Superior temporal gyrus (tissue), 1 donor: ENCODE measurements around the gene POLR3A.

Experiments
- DNase-seq: peaks from one replicate; pipeline ENCODE4 v3.0.0-alpha.2; 2016; ENCODE audit errors: extremely low spot score

Gene POLR3A

DNA sequence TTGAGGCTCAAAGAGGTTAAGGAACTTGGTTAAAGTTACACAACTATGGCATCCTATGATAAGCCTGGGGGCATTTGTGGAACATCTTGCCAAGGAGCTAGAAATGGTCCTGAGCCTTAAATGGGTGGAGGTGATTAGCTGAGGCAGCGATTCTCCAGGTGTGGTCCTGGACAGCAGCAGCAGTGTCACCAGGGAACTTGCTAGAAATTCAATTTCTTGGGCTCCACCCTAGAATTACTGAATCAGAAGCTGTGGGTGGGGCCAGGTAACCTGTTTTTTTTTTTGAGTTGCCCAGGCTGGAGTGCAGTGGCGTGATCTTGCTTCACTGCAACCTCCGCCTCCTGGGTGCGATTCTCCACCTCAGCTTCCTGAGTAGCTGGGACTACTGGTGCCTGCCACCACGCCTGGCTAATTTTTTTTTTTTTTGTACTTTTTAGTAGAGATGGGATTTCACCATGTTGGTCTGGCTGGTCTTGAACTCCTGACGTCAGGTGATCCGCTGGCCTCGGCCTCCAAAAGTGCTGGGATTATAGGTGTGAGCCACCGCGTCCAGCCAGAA lies 17.5 kb upstream of the POLR3A start:
- no peak for DNase-seq

DNA sequence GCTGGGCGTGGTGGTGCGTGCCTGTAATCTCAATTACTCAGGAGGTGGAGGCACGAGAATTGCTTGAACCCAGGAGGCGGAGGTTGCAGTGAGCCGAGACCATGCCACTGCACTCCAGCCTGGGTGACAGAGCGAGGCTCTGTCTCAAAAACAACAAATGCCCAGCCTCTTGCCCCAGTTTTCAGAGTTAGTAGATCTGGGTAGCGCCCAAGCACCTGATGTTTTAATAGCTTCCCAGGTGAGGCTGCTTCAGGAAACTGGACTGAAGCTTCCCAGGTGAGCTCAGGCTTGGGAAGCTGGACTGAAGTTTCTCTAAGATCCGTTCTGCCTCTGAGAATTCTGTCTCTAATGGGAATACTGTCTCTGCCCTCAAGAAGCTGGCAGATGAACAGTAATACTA lies 16.5 kb upstream of the POLR3A start:
- no peak for DNase-seq

DNA sequence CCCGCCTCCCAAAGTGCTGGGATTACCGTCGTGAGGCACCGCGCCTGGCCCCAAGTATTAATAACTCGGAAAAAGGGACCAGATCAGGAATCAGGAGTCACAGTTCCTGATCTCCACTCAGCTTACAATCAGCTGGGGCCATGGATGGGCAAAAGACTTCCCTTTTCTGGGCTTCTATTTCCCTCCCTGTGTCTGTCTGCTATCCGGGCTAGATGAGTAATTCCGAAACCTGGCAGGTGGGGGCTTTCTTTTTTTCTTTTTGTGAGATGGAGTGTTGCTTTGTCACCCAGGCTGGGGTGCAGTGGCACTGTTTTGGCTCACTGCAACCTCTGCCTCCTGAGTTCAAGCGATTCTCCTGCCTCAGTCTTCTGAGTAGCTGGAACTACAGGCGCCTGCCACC lies 15.9 kb upstream of the POLR3A start:
- no peak for DNase-seq

DNA sequence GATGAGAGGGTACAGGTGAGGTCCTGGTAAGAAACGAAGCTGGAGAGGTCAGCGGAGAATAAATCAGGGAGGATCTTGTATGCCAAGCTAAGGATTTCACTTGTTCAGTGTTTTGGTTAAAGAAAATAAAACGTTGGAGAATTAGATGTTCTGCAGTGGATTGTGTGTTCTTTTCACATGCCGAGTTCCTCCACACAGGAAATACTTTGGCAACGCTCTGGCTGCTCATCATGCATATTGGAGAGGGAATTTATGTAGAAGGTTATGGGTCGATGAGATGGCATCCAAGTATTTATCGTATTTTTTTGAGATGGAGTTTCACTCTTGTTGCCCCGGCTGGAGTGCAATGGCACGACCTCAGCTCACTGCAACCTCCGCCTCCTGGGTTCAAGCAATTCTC lies 15.4 kb upstream of the POLR3A start:
- no peak for DNase-seq

DNA sequence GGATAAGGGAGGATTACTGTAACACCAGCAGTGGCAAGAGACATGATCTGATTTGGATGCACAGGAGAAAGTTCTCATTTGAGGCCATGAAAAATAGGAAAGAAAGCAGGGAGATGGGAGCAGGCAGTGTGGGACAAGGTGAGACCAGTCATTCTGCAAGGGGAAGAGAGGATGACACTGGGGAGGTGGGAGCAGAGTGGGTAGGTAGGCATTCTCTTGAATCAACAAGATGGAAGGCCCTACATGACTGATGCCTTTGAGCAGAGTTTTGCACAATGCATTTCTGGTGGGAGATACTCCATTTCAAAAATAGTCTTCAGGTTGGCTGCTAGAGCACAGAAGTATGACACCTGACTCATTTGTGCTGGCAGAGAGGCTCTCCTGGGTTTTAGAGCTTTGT lies 14.9 kb upstream of the POLR3A start:
- no peak for DNase-seq

DNA sequence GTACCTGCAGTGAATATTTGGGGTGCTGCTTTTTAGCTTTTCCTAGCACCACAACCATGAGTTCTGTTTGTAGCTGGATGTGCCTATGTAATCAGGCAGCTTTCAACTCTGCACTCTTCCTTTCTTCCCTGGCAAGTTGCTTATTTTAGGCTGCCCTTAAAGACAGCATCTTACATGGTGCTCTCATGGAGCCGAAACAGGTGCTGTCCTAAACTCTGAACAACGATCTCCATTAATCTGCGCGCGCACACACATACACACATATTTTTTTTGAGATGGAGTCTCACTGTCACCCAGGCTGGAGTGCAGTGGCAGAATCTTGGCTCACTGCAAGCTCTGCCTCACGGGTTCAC lies 13.4 kb upstream of the POLR3A start:
- no peak for DNase-seq

DNA sequence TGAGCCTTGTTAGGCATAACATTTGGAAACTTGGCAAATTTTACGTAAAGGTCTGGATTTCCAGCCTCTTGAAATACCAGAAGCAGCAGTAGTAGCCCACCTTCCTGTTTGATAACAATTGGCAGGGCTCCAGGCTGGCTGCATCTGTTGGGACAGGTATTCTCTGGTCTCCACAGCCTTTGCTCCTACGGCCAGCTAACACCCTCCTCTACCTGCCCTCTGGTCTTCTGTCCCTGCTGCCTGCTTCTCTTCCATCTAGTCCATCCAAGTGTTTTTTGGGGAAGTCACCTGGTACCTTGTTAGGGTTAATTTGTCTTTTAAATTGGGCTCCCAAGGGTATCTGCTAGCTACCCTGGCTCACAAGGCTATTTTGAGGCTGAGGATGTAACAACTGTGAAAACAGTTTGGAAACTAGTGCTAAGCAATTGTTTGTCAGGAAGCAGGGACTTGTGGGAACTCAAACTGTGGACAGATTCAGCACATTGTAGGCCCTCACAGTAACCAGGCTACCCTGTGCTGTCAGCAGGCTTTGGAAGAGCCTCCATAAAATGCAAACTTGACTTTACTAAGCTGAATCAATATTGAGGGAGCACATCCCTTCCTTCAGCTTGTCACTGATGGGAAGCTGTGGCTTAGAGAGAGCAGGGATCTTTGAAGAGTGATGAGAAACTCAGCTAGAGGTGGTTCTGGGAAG lies 12.9 kb upstream of the POLR3A start:
- DNase-seq = no peak

DNA sequence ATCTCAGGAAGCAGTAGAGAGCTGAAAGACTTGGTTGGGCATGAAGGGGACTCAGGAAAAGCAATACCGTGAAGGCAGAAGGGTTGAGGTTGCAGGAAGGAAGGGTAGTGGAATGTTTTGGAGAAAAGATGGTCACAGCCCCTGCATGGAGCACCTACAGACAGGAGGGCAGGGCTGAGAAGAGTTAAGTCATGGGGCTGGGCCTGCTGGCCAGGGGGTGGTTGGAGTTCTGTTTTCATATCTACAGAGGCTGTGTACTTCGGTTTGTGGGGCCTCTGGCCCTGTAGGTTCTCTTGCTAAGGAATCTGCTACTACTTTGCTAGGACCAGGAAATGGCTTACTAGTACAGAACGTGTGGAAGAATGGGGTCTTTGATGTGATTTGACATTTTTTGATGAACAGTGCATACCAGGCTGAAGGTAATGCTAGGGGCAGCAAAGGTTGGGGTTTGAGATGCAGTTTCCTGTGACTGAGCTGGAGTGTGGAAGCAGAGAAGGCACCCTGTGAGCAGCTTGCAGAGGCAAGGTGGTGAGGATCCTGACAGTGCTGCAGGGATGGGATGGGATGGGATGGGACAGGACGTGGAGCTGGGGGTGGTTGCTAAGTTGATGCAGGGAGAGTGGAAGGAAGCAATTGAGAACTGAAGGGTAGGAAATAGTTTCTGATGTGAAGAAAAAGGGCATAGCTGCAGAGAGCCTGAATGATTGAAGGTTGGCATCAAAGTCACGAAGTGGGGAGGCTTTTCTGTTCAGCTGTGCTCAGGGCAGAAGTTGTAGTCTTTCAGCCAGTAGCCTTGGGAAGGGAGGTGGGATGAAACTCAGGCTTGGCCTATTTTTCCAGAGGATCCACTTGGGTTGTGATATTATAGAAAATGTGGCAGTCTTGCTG lies 12.1 kb upstream of the POLR3A start:
- no peak for DNase-seq

DNA sequence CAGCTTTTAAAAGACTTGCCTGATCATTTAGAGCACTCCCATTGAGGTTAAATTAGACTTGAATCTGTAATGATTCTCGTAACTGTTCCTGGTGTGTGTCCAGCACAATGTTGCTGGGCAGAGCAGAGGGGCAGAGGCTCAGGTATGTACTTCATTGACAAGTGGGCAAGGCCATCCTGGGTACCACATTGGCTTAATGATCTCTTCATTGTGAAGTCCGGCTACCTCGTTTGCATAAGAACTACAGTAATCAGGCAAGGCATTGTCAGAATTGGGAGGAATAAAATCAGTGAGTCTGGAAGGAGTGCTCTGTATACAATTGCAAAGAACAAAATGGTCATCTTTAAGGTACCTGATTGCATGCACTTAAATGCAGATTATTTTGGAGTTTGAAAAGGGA lies 10.4 kb upstream of the POLR3A start:
- DNase-seq = no peak

DNA sequence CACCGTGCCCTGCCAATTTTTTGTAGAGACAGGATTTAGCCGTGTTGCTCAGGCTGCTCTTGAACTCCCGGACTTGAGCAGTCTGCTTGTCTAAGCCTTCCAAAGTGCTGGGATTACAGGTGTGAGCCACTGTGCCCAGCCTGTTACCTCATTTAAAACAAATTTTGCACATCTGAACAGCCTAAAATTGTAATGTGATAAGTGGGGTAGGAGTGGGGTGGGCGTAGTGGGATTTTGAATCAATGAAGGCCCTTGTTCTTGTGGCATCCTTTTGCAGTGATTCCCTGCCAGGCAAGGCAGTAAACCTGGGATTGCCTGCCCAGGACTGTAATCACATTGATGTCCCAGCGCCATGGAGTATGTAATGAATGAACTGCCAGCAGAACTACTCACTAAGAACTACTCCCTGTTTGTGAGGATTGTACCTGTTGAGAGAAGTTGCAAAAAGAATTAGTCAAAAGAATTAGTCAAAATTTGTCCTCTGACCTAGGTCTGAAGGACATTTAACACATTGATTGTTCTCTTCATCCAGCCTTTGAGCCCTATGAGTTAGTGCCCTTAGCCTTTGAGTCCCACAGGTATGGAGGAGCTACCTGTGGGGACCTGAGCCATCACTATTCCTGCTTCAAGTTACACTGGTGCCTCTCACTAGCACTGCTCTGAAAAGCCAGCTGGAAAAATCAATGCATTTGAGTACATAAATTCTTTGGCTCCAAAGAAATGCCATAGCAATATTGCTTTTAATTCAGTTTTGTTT lies 9.7 kb upstream of the POLR3A start:
- no peak for DNase-seq

DNA sequence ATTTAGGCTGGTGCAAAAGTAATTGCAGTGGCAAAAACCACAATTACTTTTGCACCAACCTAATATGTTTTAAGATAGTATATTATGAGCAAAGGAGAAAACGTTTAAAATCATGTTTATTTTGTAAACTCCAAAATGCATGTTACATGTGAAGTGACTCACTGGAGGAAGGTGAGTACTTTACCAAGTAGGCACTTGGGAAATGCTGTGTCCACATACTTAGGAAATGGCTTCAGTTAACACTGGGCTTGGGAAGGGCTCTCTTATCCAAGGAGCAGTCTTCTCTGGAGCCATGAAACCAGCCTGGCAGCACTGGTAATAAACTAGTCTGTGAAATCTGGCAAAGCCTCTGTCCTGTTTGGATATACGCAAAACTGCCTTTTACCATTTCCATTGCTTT lies 8.8 kb upstream of the POLR3A start:
- no peak for DNase-seq

DNA sequence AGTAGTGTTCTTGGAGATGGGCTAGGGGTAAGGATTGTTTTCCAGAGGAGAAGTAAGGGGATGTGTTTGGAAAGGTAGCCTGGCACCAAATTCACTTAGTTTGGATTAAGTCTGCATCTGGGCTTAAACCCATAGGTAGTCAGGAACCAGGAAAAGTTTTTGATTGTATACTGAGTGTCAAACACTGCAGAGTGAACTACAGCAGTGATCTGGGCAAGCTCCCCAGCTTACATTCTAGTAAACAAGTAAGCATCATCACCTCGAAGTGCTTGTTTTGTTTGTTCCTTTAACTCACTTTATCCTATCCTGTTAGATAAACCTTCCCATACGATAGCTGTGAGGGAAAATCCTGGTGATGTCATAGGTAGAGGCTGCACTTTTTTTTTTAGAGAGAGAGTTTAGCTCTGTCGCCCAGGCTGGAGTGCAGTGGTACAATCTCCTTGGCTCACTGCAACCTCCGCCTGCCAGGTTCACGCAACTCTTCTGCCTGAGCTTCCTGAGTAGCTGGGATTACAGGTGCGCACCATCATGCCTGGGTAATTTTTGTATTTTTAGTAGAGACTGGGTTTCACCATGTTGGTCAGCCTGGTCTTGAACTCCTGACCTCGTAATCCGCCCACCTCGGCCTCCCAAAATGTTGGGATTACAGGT lies 6.7 kb upstream of the POLR3A start:
- DNase-seq = no peak

DNA sequence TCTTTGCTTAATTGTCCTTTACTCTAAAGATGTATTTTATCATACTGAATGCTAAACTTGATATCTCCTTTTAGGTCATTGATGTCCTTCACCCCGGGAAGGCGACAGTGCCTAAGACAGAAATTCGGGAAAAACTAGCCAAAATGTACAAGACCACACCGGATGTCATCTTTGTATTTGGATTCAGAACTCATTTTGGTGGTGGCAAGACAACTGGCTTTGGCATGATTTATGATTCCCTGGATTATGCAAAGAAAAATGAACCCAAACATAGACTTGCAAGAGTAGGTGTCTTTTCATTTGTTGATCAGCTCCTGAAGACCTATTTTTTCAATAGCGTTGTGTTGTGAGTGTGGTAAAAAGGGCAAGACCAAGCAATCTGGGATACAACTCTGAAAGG lies 6.1 kb upstream of the POLR3A start:
- DNase-seq = no peak

DNA sequence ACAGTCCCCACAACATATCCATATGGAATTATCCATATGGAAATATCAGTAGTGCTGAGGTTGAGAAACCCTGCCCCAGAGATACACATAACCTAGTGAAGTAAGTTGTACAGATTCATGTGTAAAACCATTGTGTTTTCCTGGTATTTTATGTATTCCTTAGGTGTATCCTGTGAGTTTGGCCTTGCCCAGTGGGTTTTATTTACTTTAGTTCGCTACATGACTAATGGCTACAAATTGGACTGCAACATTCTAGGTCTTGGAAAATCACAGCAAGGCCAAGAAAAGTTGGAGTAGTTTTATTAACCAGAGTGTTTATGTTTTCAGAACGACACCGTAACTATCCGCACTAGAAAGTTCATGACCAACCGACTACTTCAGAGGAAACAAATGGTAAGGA lies 5.7 kb upstream of the POLR3A start:
- no peak for DNase-seq

DNA sequence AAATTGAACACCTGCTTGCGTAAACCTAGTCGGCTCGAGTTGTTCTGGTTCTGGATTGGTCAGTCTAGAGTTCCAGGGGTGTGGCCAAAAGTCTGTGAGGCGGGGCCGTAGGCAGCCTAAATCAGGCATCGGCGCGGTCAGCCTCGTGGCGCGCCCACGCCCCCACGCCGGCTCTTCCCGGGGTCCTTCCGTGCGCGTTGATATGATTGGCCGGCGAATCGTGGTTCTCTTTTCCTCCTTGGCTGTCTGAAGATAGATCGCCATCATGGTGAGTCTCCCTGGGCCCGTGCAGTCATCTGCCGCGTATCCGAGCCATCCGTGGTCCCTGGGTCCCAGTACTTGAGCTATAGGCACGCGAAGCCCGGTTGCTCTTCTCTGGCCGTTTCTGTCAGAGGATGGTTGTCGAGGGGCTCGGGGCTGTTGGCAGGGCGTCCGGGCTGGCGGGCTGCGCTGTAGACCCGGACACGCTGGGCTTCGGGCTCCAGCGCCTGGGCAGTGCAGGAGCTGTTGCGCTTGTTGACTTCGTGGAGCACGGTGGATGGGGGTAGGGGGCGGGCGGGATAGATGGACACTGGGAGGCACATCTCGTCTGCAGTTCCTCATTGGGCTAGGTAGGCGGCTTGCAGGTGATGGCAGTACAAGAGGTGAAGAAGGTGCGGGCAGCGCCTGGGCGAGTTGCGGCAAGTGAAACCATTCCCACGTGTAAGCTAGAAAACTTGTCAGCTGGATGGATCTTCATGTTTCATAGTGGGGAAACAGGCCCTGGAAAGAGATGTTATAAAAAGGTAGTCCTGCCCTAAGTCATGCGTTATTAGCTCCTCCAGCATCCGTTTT lies 4.5 kb upstream of the POLR3A start, which contains the start of gene RPS24:
RPS24 (plus strand) TSS at position 227 of the 834 bp plus-strand sequence; CDS start at position 266, 39 bp downstream.
- peak; percentile 97 for DNase-seq

DNA sequence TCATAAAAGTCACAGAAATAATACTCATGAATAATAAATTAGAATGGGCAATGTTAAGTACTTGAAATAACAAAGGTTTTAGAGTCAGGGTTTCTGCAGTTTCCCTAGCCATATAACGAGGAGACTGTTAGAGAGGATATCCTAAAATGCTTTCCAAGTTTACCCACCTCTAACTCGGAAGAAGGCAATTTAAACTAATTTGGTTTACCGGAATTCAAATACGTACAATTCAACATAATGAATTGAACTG lies 4.0 kb upstream of the POLR3A start:
- DNase-seq = no peak

DNA sequence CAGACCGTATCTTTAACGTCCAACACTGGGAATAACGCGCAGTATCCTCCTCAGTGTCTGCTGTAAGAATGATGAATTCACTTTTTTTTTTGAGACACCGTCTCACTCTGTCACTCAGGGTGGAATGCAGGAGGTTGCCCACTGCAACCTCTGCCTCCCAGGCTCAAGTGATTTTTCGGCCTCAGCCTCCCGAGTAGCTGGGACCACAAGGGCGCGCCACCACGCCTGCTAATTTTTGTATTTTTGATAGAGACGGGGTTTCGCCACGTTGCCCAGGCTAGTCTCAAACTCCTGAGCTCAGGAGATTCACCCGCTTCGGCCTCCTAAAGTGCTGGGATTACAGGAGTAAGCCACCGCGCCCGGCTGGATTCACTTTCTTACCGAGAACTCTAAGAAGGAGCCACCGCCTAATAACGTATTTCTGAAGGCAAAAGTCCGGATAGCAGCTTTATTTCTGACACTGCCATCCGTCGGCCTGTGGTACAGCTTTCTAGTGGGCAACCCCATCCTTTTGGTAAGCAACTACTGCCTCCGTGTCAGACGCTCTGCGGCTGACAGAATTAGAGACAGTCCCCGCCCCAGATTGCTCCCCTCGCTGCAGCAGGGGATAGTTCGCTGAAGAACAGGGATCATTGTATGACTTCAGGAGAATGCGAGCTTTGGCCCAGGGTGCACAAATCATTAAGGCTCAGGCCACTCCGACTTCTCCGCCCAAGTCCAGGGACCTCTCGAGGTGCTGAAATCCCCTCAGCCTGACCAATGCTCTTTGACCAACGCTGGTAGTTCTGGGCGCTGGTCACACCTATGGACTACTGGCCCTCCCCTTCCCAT lies 662 bp downstream of the POLR3A start:
- DNase-seq = no peak

DNA sequence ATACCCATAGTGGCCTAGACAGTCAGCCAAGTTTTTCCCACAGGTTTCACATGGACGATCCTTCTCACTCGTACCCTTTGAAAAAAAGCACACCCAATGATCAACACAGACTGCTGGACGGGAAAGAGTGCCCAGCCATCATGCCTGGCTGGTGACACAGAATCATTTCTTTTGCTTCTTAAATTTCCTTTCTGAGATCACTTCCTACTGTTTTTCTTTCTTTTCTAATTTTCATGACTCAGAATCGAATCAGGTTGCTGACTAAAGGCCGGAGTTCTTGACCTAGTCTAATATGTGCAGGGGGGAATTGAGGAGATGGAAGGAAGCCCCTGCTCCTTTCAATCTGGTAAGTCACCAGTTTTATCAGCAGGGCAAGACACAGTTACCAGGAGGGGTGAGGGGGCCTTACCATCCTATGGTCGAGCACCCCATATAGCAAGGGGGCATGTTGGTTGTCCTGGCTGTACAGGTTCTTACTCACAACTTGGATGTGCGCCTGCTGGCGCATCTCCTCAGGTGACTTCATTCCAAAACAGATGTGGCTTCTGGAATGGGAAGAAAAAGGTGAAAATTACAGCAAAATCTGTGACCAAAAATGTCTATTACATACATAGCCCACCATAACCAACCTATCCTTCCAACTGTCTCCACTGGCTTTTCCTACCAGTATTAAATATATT lies 3.5 kb downstream of the POLR3A start:
- DNase-seq = no peak

DNA sequence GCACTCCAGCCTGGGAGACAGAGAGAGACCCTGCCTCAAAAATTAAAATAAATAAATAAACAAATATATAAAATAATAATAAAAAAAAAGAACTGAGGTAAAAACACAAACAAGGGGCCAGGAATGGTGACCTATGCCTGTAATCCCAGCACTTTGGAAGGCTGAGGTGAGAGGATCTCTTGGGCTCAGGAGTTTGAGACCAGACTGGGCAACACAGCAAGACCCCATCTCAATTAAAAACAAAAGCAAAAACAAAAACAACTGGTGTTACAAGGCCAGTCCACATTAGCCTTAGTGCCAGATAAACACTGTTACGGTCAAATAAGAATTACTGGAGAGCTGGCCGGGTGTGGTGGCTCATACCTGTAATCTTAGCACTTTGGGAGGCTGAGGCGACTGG lies 5.6 kb downstream of the POLR3A start:
- no peak for DNase-seq

DNA sequence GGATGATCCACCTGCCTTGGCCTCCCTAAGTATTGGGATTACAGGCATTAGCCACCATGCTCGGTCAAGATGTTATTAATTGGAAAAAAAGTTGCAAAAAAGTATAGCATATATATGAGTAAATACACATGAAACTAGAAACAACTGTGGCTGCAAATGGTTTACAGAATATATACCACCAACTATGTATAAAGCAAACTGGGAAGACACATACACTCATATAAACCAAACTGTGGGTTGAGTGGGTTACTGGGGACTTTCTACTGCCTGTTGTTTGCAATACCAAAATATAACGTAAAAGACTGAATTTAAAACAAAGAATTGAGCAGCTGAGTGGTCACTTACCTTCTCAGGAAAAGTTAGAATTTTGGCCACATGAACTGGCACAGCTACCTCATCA lies 8.1 kb downstream of the POLR3A start:
- DNase-seq = no peak
